GM19395 (cell line): ENCODE measurements around the gene ANKRD36C.
"Not testable (repeated sequence)": the region's sequence is repeated elsewhere in the genome, so short reads cannot be mapped to it uniquely, and the experiment has no call there.

Experiments used
- ATAC-seq: cut with Tn5 transposase; IDR thresholded peaks from one replicate; pipeline ENCODE4 v1.9.1; 2021; ENCODE audit warnings: mild to moderate bottlenecking, moderate library complexity; ENCODE audit not compliant: unreplicated experiment

Gene ANKRD36C

DNA sequence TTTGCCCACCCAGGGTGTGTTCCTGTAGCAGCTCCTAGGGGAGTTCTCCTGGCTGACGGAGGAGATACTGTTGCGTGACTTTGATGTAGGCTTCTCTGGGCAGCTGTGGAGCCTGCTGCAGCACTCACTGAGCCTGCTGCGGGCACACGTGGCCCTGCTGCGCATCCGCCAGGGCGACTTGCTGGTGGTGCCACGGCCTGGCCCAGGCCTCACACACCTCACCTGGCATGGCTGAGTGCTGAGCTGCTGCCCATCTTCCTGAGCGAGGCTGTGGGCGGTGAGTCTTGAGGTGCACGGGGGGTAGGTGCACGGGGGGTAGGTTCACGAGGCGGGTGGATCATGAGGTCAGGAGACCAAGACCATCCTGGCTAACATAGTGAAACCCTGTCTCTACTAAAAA is 191.7 kb downstream of the ANKRD36C start:
- ATAC-seq: no peak

DNA sequence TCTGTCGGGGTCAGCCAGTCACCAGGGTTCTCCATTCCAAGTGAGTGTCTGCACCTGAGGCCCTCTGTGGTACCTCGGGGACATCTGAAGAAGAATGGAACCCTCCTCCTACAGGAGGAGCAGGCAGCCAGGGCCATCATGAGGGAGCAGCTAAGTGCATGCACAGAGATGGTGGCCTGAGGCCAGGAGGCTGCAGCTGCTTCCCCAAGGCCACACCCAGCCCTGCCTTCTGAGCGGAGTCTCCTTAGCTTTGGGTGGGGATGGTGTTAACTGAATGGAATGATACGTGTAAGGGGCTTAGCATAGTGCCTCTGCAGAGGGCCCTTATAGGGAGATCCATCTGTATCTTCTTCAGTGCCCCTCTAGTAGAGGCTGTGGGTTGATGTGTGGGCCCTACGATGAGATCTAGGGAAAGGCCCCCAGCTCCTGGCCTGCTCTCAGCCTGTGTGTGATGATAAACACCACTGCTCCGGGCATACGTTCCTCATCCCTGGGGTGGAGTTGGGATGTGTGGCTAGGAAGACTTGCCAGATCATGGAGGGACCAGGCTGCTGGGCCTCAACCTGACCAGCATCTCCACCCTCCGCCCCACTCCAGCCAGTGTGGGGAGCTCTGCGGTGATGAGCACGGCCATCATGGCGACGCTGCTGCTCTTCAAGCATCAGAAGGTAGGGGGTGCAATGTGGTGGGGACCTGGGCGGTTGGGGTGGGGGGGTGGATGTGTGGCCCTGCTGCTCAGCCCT is 192.3 kb downstream of the ANKRD36C start:
- ATAC-seq: not testable (repeated sequence)

DNA sequence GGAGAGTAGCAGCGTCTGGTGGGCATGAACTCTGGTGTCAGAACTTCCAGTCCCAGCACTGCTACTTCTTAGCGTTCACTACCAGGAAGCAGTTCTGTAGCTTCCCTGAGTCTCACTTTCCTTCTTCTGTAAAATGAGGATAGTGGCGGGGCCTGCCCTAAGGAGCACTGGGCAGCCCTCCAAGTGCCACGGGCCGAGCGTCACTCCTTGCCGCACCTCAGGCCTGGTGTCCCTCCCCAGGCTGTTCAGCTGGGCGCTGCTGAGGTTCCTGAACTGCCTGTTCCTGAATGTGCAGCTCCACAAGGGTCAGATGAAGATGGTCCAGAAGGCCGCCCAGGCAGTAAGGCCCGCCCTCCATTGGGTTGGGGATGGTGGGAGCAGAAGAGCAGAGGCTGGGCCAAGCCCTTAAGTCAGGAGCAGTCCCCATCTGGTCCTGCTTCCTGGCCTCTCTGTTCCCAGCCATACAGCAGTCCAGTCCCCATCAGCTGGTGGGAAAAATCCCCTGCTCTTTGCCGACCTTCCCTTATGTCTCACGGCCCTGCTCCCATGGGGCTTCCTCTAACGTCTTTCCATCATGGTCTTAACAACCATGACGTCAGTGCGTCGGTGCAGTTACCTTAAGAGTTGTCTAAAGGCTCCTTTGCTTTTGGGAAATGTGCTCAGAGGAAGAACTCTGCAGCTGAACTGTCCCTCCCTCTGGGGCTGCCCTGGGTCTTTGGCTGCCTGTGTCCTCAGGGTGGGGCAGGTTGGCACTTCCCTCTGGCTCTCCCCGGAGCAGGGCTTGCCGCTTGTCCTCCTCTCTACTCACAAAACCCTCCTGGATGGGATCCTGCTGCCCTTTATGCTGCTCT is 195.2 kb downstream of the ANKRD36C start:
- not testable (repeated sequence) for ATAC-seq

DNA sequence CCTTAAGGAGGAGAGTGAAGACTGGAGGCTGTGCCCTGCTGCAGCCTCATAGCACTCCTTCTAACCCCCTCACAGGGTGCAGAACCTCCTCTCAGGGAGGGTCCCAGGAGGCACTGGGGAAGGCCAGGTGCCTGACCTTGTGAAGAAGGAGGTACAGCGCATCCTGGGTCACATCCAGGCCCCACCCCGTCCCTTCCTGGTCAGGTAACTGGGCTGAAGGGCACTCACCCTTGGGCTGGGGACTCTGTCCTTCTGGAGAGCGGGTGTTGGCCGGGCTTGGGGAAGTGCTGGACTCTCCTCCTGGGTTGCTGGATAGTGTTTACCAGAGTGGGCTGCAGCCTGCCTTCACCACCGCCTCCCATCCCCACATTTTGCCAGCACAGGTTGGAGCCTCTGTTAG is 197.7 kb downstream of the ANKRD36C start:
- not testable (repeated sequence) for ATAC-seq

DNA sequence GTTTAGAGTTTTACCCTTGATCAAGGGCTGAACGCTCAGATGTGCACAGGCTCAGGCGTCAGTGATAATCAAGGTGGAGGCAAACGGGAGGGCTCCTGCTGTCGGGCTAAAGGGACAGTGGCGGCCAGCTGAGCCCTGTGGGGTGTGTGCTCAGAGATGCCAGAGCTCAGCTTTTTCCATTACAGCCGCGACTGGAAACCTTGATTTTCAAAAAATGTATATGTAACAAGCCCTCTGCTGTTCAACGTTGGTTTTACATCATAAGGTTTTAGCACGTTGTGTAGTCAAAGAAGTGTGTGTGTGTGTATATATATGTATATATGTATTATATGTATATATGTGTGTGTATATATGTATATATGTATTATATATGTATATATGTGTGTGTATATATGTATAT is 201.4 kb downstream of the ANKRD36C start:
- ATAC-seq: not testable (repeated sequence)

GRCh38 chr2:95789385-95789784 is 202.2 kb downstream of the ANKRD36C start:
- ATAC-seq: not testable (repeated sequence)

GRCh38 chr2:95788642-95789041 is 203.0 kb downstream of the ANKRD36C start:
- not testable (repeated sequence) for ATAC-seq
